ENCODE results near the gene GP2.

Gene GP2

GRCh38 chr16:20339744-20340143 lies 12.4 kb upstream of the GP2 start:
- Histone ChIP-seq H3K4me3 (ENCODE audit: low read depth in 1 of 2, low read length in 2 of 2) (no peak overlapping the region), H3K9me3 (ENCODE audit: insufficient read depth, low read length, severe bottlenecking) (no peaks in the 10 kb centered on the region), H2AFZ (ENCODE audit: low read depth, low read length) (no peak overlapping the region), H3K79me2 (ENCODE audit: insufficient read depth, low read length) (no peaks in the 10 kb centered on the region), H3K36me3 (ENCODE audit: insufficient read depth, low read length) (no peaks in the 10 kb centered on the region), H3K27me3 (ENCODE audit: insufficient read depth, low read length, poor library complexity) (peaks cover 23% of the 10 kb centered on the region), H3K4me1 (ENCODE audit: insufficient read depth, low read length) (no peaks in the 10 kb centered on the region), H3K9ac (ENCODE audit: low read depth, low read length) (no peak overlapping the region), H3K4me2 (ENCODE audit: insufficient read depth, low read length) (no peak overlapping the region), H4K20me1 (ENCODE audit: insufficient read depth, low read length) (no peaks in the 10 kb centered on the region), H3K27ac (ENCODE audit: low read length) (no peak overlapping the region)
- DNase-seq (no peak), ATAC-seq (ENCODE audit: insufficient read depth, low read depth) (no peak)
- TF ChIP-seq, protein P1, sequence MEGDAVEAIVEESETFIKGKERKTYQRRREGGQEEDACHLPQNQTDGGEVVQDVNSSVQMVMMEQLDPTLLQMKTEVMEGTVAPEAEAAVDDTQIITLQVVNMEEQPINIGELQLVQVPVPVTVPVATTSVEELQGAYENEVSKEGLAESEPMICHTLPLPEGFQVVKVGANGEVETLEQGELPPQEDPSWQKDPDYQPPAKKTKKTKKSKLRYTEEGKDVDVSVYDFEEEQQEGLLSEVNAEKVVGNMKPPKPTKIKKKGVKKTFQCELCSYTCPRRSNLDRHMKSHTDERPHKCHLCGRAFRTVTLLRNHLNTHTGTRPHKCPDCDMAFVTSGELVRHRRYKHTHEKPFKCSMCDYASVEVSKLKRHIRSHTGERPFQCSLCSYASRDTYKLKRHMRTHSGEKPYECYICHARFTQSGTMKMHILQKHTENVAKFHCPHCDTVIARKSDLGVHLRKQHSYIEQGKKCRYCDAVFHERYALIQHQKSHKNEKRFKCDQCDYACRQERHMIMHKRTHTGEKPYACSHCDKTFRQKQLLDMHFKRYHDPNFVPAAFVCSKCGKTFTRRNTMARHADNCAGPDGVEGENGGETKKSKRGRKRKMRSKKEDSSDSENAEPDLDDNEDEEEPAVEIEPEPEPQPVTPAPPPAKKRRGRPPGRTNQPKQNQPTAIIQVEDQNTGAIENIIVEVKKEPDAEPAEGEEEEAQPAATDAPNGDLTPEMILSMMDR (IDR thresholded peaks at IDR 0.05; ENCODE audit: borderline replicate concordance, extremely low read depth, low read length, poor library complexity, severe bottlenecking): no peak
- no peak for TF ChIP-seq EZH2 (IDR thresholded peaks at IDR 0.05; ENCODE audit: borderline replicate concordance, low read depth, low read length, severe bottlenecking)

- Histone ChIP-seq H4K20me1 (ENCODE audit: insufficient read depth, low read length) (no peaks in the 10 kb centered on the region), H3K4me3 (ENCODE audit: low read depth in 1 of 2, low read length in 2 of 2) (no peak overlapping the region), H3K4me2 (ENCODE audit: insufficient read depth, low read length) (no peak overlapping the region), H3K27ac (ENCODE audit: low read length) (no peak overlapping the region), H3K27me3 (ENCODE audit: insufficient read depth, low read length, poor library complexity) (peaks cover 23% of the 10 kb centered on the region), H3K4me1 (ENCODE audit: insufficient read depth, low read length) (no peaks in the 10 kb centered on the region), H3K9me3 (ENCODE audit: insufficient read depth, low read length, severe bottlenecking) (no peaks in the 10 kb centered on the region), H2AFZ (ENCODE audit: low read depth, low read length) (no peak overlapping the region), H3K36me3 (ENCODE audit: insufficient read depth, low read length) (no peaks in the 10 kb centered on the region), H3K79me2 (ENCODE audit: insufficient read depth, low read length) (no peaks in the 10 kb centered on the region), H3K9ac (ENCODE audit: low read depth, low read length) (no peak overlapping the region)
- no peak for ATAC-seq (ENCODE audit: insufficient read depth, low read depth)
- TF ChIP-seq EZH2 (IDR thresholded peaks at IDR 0.05; ENCODE audit: borderline replicate concordance, low read depth, low read length, severe bottlenecking): no peak
- TF ChIP-seq, protein P1 (IDR thresholded peaks at IDR 0.05; ENCODE audit: borderline replicate concordance, extremely low read depth, low read length, poor library complexity, severe bottlenecking): no peak
- no peak for DNase-seq
Observed at GRCh38 chr16:20336955-20337354, 9.6 kb upstream of the GP2 start.

DNA sequence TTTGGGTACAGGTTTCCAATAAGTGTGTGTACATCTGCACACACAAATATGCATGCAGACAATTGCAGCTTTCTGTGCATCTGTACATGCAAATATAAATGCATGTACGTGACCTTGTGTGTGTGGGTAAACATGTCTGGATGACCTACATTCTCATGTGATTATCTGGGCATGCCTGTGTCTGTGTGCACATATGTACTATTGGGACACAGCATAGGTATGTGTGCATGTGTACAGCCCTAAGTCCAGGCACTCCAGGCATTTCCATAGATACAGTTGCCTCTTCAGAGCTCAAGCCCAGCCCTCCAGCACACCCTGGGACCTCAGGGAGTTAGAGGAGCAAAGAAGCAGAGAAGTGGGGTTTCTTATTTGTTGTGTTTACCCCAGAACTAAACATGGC lies 7.1 kb upstream of the GP2 start:
- Histone ChIP-seq H3K27me3 (ENCODE audit: insufficient read depth, low read length, poor library complexity) (peaks cover 23% of the 10 kb centered on the region), H3K36me3 (ENCODE audit: insufficient read depth, low read length) (no peaks in the 10 kb centered on the region), H4K20me1 (ENCODE audit: insufficient read depth, low read length) (no peaks in the 10 kb centered on the region), H3K4me3 (ENCODE audit: low read depth in 1 of 2, low read length in 2 of 2) (no peak overlapping the region), H3K4me2 (ENCODE audit: insufficient read depth, low read length) (no peak overlapping the region), H3K79me2 (ENCODE audit: insufficient read depth, low read length) (no peaks in the 10 kb centered on the region), H3K4me1 (ENCODE audit: insufficient read depth, low read length) (no peaks in the 10 kb centered on the region), H3K27ac (ENCODE audit: low read length) (no peak overlapping the region), H2AFZ (ENCODE audit: low read depth, low read length) (no peak overlapping the region), H3K9me3 (ENCODE audit: insufficient read depth, low read length, severe bottlenecking) (no peaks in the 10 kb centered on the region), H3K9ac (ENCODE audit: low read depth, low read length) (no peak overlapping the region)
- TF ChIP-seq, protein P1 (IDR thresholded peaks at IDR 0.05; ENCODE audit: borderline replicate concordance, extremely low read depth, low read length, poor library complexity, severe bottlenecking): no peak
- no peak for TF ChIP-seq EZH2 (IDR thresholded peaks at IDR 0.05; ENCODE audit: borderline replicate concordance, low read depth, low read length, severe bottlenecking)
- DNase-seq (no peak), ATAC-seq (ENCODE audit: insufficient read depth, low read depth) (no peak)

DNA sequence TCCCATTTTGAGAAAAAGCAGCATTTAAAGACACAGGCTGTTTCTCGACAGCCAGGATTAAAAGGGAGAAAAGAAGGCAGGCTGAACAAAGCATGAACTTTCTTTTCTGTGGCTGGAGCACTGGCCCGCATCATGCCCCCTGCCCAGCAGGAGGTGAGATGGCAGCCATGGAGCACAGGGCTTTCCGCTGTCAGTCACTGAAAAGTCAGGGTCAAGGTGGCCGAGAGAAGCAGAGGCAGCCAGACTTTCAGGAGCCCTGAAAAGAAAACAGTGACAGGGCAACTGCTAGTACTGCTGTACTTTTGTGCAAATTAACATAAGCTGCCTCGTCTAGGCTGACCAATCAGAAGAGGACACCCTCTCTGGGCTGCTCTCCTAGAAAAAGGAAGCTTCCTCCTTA lies 5.8 kb upstream of the GP2 start:
- no peak overlapping the region for H3K9ac ChIP-seq (ENCODE audit: low read depth, low read length)
- no peak overlapping the region for H3K4me2 ChIP-seq (ENCODE audit: insufficient read depth, low read length)
- H3K4me3 ChIP-seq (ENCODE audit: low read depth in 1 of 2, low read length in 2 of 2): no peak overlapping the region
- no peaks in the 10 kb centered on the region for H3K36me3 ChIP-seq (ENCODE audit: insufficient read depth, low read length)
- no peaks in the 10 kb centered on the region for H3K79me2 ChIP-seq (ENCODE audit: insufficient read depth, low read length)
- no peaks in the 10 kb centered on the region for H3K9me3 ChIP-seq (ENCODE audit: insufficient read depth, low read length, severe bottlenecking)
- no peaks in the 10 kb centered on the region for H4K20me1 ChIP-seq (ENCODE audit: insufficient read depth, low read length)
- ATAC-seq (ENCODE audit: insufficient read depth, low read depth): no peak
- no peak overlapping the region for H3K27ac ChIP-seq (ENCODE audit: low read length)
- H3K4me1 ChIP-seq (ENCODE audit: insufficient read depth, low read length): no peaks in the 10 kb centered on the region
- H2AFZ ChIP-seq (ENCODE audit: low read depth, low read length): no peak overlapping the region
- peaks cover 21% of the 10 kb centered on the region for H3K27me3 ChIP-seq (ENCODE audit: insufficient read depth, low read length, poor library complexity)
- no peak for DNase-seq
- TF ChIP-seq EZH2 (IDR thresholded peaks at IDR 0.05; ENCODE audit: borderline replicate concordance, low read depth, low read length, severe bottlenecking): no peak
- TF ChIP-seq, protein P1 (IDR thresholded peaks at IDR 0.05; ENCODE audit: borderline replicate concordance, extremely low read depth, low read length, poor library complexity, severe bottlenecking): no peak

All from DND-41 (cell line).